HepG2 (cell line): ENCODE results near the gene ENTPD6. TPM values are rescaled to one million over a fixed set of nuclear protein-coding genes. Genes with fewer than 3 reads are reported as not detected.
A peak's percentile ranks its signal among the peaks of the same experiment; 100 is the strongest.

Experiments
- THAP7 ChIP-seq: sonication (generic); formaldehyde crosslinking; IDR thresholded peaks from 2 replicates; pipeline ENCODE4 v1.8.1; 2023; ENCODE audit warnings: mild to moderate bottlenecking, missing genetic modification reagents
- TRAFD1 ChIP-seq: sonication (generic); formaldehyde crosslinking; IDR thresholded peaks from 2 replicates; pipeline ENCODE4 v1.5.1; 2020; ENCODE audit warnings: missing genetic modification reagents, mild to moderate bottlenecking, borderline replicate concordance
- ZBTB37 ChIP-seq: sonication (generic); formaldehyde crosslinking; IDR thresholded peaks from 2 replicates; pipeline ENCODE4 v1.4.0; 2020; ENCODE audit warnings: mild to moderate bottlenecking, missing genetic modification reagents
- ZNF136 ChIP-seq: sonication (generic); formaldehyde crosslinking; IDR thresholded peaks from 2 replicates; pipeline ENCODE4 v1.8.1; 2022; ENCODE audit warnings: low read depth, mild to moderate bottlenecking, moderate library complexity, missing genetic modification reagents
- ZNF740 ChIP-seq: sonication (generic); formaldehyde crosslinking; IDR thresholded peaks from 2 replicates; pipeline ENCODE4 v1.4.0; 2020; ENCODE audit warnings: missing genetic modification reagents
- polyA plus RNA-seq, 8 experiments: library from polyadenylated mRNA; depleted of rRNA in 3 of 8; stranded (reverse) in 7 of 8; unstranded in 1 of 8; fragments of >200 nt; fragmentation: Illumina TruSeq in 4 of 8; extraction: Trizol in 4 of 8; gene quantifications; 2 replicates each; pipeline versions ENCODE4 v1.2.1 to v1.2.3, GENCODE V29; 2011 to 2016; ENCODE audit warnings: low read depth in 4 of 8, missing spikeins in 1 of 8, mixed read lengths in 1 of 8; ENCODE audit not compliant: insufficient read depth in 1 of 8
- total RNA-seq, 5 experiments: library from RNA; depleted of rRNA; stranded (reverse); fragments of >200 nt; fragmentation: Illumina TruSeq; extraction: Trizol; gene quantifications; 2 replicates each; pipeline ENCODE4 v1.2.3, GENCODE V29; 2016; ENCODE audit warnings: low read depth in 1 of 5

Gene ENTPD6
- total and polyA plus RNA-seq, 2 of the 13 experiments (the other 11 are each of a cell fraction or from before 2014, with no cell fraction given): 164 to 172 TPM

GRCh38 chr20:25246182-25246999, 50.9 kb downstream of the ENTPD6 start (continued):
- TF ChIP-seq ZNF136 (CRISPR knock-in tag) (0 out of 2 replicates have a peak, but pooled peaks have one; percentile 19), ZNF740 (CRISPR knock-in tag) (peak; percentile 55; the same call in 1 of the 2 replicates), TRAFD1 (CRISPR knock-in tag) (no peak), ZBTB37 (CRISPR knock-in tag) (0 out of 2 replicates have a peak, but pooled peaks have one; percentile 9), THAP7 (no peak)
